Kidney (tissue), 14 donors: ENCODE results near the gene GABBR2. TPM values are rescaled to one million over a fixed set of nuclear protein-coding genes. Genes with fewer than 3 reads are reported as not detected.
"Not testable (repeated sequence)": the region's sequence is repeated elsewhere in the genome, so short reads cannot be mapped to it uniquely, and the experiment has no call there.

ENCODE experiments used
- DNase-seq, 5 donors: peaks; one replicate each; pipeline ENCODE4 v3.0.0-alpha.2; 2013 to 2020
- FAIRE-seq: peaks from 2 replicates; lab custom pipeline; 2012; peaks lifted over from hg19 to GRCh38; lab: Jason Lieb, UNC
- H3K27ac ChIP-seq, 2 donors: one replicate each; pipeline ENCODE4 v1.7.0; 2013; ENCODE audit warnings: low read depth in 2 of 2, low read length in 2 of 2, inconsistent platforms in 1 of 2
- H3K27me3 ChIP-seq: one replicate; pipeline ENCODE4 v1.7.1; 2013; ENCODE audit warnings: low read length, inconsistent platforms; ENCODE audit not compliant: control insufficient read depth, insufficient read depth
- H3K36me3 ChIP-seq, 3 donors: one replicate each; pipeline versions ENCODE4 v1.7.0 to v1.7.1; 2013; ENCODE audit warnings: low read length in 3 of 3, control low read depth in 1 of 3, inconsistent platforms in 1 of 3; ENCODE audit not compliant: insufficient read depth in 3 of 3, control insufficient read depth in 2 of 3
- H3K4me1 ChIP-seq, 3 donors: one replicate each; pipeline versions ENCODE4 v1.7.0 to v1.7.1; 2013; ENCODE audit warnings: low read length in 3 of 3, inconsistent platforms in 1 of 3, low read depth in 1 of 3; ENCODE audit not compliant: control insufficient read depth in 2 of 3, insufficient read depth in 2 of 3
- H3K4me3 ChIP-seq, 3 donors: one replicate each; pipeline versions ENCODE4 v1.7.0 to v1.8.1; 2013; ENCODE audit warnings: low read length in 3 of 3, control low read depth in 1 of 3, inconsistent platforms in 1 of 3
- H3K9ac ChIP-seq, 3 donors: one replicate each; pipeline versions ENCODE4 v1.7.0 to v1.7.1; 2013; ENCODE audit warnings: low read length in 3 of 3, control low read depth in 1 of 3, inconsistent platforms in 1 of 3
- H3K9me3 ChIP-seq, 3 donors: one replicate each; pipeline versions ENCODE4 v1.7.0 to v1.7.1; 2013; ENCODE audit warnings: low read length in 3 of 3, control low read depth in 1 of 3, inconsistent platforms in 1 of 3; ENCODE audit not compliant: control insufficient read depth in 2 of 3, insufficient read depth in 1 of 3
- intact Hi-C: fragments of 100-400 bp; cut with DNase I; formaldehyde crosslinking; loops from one replicate; pipeline ENCODE4 v1.11.1; 2022
- polyA plus RNA-seq: library from polyadenylated mRNA; stranded (reverse); fragments of 350-450 nt; fragmentation: Illumina TruSeq; extraction: RNeasy Lipid Tissue Mini Kit (QIAGEN cat#74804); gene quantifications from one replicate; pipeline ENCODE4 v1.2.3, GENCODE V29; 2014; ENCODE audit warnings: low read depth, low replicate concordance; ENCODE audit not compliant: insufficient read depth
- total RNA-seq: library from RNA; stranded (reverse); fragmentation: NEBNext Ultra II Directional; extraction: Animal tissue kit (Norgen Biotek cat#: 25700); gene quantifications from one replicate; pipeline ENCODE4 v1.2.1, GENCODE V29; 2021
- TF ChIP-seq, protein P1 (sequence below): IDR thresholded peaks from 3 replicates; pipeline ENCODE4 v1.5.1; 2012; ENCODE audit warnings: mild to moderate bottlenecking, moderate library complexity, borderline replicate concordance; ENCODE audit not compliant: insufficient read depth; ENCODE audit errors: extremely low read depth
- donor health status: control.
- donor health status: control.
- donor health status: control.
- donor health status: control.
- donor health status: control.
- donor health status: DM: yes; HTN: yes; CAD: no.
- donor health status: Normal renal cell carcinoma (clear cell type).

GABBR2 gene
- total and polyA plus RNA-seq, 2 donors from 2014 or later, result 0.06 TPM; not detected in 1

DNA sequence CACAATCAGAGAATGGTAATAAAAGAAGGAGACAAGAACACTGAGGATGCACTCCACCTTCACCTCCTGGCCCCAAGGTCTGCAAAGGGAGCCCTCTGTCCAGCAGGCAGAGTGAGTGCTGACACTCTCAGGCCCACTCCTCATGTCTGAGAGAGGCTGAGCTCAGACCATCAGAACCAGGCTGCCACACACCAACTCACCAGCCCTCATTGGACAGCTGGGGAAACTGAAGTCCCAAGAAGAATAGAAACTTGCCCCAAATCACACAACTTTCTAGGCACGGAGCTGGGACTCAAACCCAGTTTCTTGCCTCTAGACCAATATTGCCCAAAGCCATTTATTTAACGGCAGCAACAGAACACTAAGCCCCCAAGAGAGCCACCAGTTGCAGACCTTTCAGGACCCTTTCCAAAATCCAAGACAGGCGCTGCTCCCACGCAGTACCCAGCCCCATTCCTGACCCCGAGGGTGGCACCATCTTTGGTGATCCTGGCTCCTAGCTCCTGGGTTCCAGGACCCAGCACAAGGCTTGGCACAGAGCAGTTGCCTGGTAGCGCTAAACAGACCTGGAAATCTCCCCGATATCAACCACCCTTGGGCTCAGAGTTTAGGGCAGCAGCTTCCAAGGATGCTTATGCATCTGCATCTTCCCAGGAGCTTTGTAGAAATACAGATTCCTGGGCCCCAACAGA, 192.4 kb downstream of the GABBR2 start:
- Histone ChIP-seq H3K36me3 (no peaks in the 10 kb centered on the region), H3K27ac (no peak overlapping the region), H3K4me3 (no peak overlapping the region), H3K27me3 (no peaks in the 10 kb centered on the region), H3K9me3 (no peaks in the 10 kb centered on the region), H3K9ac (no peak overlapping the region), H3K4me1 (no peaks in the 10 kb centered on the region)
- no peak for FAIRE-seq
- DNase-seq, result no peak
- intact Hi-C loops, result no loop called here
- TF ChIP-seq, protein P1, sequence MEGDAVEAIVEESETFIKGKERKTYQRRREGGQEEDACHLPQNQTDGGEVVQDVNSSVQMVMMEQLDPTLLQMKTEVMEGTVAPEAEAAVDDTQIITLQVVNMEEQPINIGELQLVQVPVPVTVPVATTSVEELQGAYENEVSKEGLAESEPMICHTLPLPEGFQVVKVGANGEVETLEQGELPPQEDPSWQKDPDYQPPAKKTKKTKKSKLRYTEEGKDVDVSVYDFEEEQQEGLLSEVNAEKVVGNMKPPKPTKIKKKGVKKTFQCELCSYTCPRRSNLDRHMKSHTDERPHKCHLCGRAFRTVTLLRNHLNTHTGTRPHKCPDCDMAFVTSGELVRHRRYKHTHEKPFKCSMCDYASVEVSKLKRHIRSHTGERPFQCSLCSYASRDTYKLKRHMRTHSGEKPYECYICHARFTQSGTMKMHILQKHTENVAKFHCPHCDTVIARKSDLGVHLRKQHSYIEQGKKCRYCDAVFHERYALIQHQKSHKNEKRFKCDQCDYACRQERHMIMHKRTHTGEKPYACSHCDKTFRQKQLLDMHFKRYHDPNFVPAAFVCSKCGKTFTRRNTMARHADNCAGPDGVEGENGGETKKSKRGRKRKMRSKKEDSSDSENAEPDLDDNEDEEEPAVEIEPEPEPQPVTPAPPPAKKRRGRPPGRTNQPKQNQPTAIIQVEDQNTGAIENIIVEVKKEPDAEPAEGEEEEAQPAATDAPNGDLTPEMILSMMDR, result no peak

DNA sequence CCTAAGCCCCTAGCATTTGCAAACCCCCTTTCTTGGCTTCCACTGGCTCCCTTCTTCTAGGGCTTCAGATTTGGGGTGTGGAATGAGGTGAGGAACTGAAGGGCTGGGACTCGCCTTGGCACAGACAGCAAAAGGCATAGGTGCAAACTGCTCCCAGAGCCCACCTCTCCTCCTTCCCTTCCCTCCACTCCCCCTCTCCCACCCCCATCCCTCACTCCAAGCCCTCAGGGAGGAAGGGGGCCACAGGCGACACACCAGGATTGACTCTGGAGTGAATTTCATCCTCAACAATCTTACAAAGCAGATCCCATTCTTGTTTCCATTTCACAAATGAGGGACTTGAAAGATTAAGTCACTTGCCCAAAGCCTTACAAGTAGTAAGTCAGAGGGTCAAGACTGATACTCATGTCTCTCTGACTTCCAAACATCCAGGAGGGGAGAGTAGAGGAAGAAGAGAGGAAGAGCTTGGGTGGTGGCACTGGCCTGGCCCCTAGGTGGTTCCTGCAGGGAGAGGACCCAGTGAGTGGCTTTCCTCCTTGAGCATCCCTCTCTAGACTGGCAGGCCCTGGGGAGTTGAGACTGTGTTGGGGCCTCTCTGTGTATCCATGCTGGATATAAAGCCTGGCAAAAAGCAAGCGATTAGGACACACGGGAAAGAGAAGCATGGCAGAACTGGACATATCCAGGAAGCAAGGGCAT, 193.1 kb downstream of the GABBR2 start:
- H3K9me3 ChIP-seq, result no peaks in the 10 kb centered on the region
- no peak overlapping the region for H3K9ac ChIP-seq
- no peaks in the 10 kb centered on the region for H3K36me3 ChIP-seq
- intact Hi-C loops, result no loop called here
- TF ChIP-seq, protein P1, result no peak
- no peak for DNase-seq
- H3K4me1 ChIP-seq, result no peaks in the 10 kb centered on the region
- no peak for FAIRE-seq
- H3K4me3 ChIP-seq, result no peak overlapping the region
- H3K27ac ChIP-seq, result no peak overlapping the region
- no peaks in the 10 kb centered on the region for H3K27me3 ChIP-seq

DNA sequence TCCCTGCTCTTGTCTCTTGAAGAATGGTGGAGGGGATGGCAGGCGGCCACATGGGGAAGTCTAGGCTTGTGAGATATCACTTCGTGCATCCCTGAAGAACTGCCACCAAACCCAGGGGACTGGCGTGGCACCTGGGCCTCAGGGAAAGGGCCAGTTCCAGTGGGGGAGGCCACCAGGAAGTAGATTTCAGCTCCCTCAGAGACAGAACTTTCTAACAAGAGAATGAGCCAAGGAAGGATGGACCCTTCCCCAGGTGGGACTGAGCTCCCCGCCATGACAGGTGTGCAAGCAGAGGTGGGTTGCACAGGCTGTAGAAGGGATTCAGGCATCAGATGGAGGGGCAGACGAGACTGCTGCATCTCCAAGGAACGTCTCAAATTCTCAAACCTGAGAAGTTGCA, 193.9 kb downstream of the GABBR2 start:
- no peaks in the 10 kb centered on the region for H3K9me3 ChIP-seq
- no peaks in the 10 kb centered on the region for H3K4me1 ChIP-seq
- no peak for DNase-seq
- H3K27ac ChIP-seq, result no peak overlapping the region
- no peaks in the 10 kb centered on the region for H3K36me3 ChIP-seq
- no peak for FAIRE-seq
- no peak overlapping the region for H3K4me3 ChIP-seq
- intact Hi-C loops, result no loop called here
- TF ChIP-seq, protein P1, result no peak
- no peak overlapping the region for H3K9ac ChIP-seq
- no peaks in the 10 kb centered on the region for H3K27me3 ChIP-seq

DNA sequence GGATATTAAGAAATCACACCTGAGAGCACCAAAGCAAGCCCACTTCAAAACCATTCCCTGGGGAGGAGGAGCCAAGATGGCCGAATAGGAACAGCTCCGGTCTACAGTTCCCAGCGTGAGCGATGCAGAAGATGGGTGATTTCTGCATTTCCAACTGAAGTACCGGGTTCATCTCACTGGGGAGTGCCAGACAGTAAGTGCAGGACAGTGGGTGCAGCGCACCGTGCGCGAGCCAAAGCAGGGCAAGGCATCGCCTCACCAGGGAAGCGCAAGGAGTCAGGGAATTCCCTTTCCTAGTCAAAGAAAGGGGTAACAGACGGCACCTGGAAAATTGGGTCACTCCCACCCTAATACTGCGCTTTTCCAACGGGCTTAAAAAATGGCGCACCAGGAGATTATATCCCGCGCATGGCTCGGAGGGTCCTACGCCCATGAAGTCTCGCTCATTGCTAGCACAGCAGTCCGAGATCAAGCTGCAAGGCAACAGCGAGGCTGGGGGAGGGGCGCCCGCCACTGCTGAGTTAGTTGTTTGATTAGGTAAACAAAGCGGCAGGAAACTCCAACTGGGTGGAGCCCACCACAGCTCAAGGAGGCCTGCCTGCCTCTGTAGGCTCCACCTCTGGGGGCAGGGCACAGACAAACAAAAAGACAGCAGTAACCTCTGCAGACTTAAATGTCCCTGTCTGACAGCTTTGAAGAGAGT, 200.4 kb downstream of the GABBR2 start:
- H3K9ac ChIP-seq, H3K27ac ChIP-seq, H3K9me3 ChIP-seq, intact Hi-C loops, H3K27me3 ChIP-seq, H3K4me3 ChIP-seq, H3K36me3 ChIP-seq, DNase-seq, H3K4me1 ChIP-seq, FAIRE-seq: not testable (repeated sequence)
